Endodermal cell (in vitro differentiated cells): ENCODE results near the gene NSUN6. TPM values are rescaled to one million over a fixed set of nuclear protein-coding genes. Genes with fewer than 3 reads are reported as not detected.
"Not testable (repeated sequence)": the region's sequence is repeated elsewhere in the genome, so short reads cannot be mapped to it uniquely, and the experiment has no call there.

Source experiments
- DNase-seq: peaks from one replicate; pipeline ENCODE4 v3.0.0-alpha.2; 2017
- H3K27ac ChIP-seq: 2 replicates; pipeline ENCODE4 v1.5.1; 2013; ENCODE audit warnings: mild to moderate bottlenecking, low read depth, low read length, moderate library complexity
- H3K27me3 ChIP-seq: 2 replicates; pipeline ENCODE4 v1.6.1; 2013; ENCODE audit warnings: mild to moderate bottlenecking, low read length, moderate library complexity; ENCODE audit not compliant: insufficient read depth, control insufficient read depth, poor library complexity, severe bottlenecking
- H3K36me3 ChIP-seq: 2 replicates; pipeline ENCODE4 v1.7.0; 2013; ENCODE audit warnings: mild to moderate bottlenecking, low read length, moderate library complexity; ENCODE audit not compliant: control insufficient read depth, insufficient read depth
- H3K4me1 ChIP-seq: one replicate; pipeline ENCODE4 v1.7.0; 2013; ENCODE audit warnings: low read length; ENCODE audit not compliant: control insufficient read depth, insufficient read depth
- H3K4me3 ChIP-seq: 2 replicates; pipeline ENCODE4 v1.5.1; 2013; ENCODE audit warnings: mild to moderate bottlenecking, low read length, moderate library complexity
- H3K9ac ChIP-seq: 2 replicates; pipeline ENCODE4 v1.6.1; 2013; ENCODE audit warnings: mild to moderate bottlenecking, low read length, moderate library complexity; ENCODE audit not compliant: poor library complexity, severe bottlenecking; ENCODE audit errors: extremely low read depth
- H3K9me3 ChIP-seq: 2 replicates; pipeline ENCODE4 v1.6.1; 2013; ENCODE audit warnings: mild to moderate bottlenecking, low read length, moderate library complexity; ENCODE audit not compliant: control insufficient read depth
- H3K27ac Mint-ChIP-seq: 2 replicates; pipeline ENCODE4 v1.8.0; 2020; ENCODE audit warnings: mixed read lengths
- H3K27me3 Mint-ChIP-seq: 2 replicates; pipeline ENCODE4 v1.8.0; 2021; ENCODE audit warnings: mild to moderate bottlenecking, mixed read lengths; ENCODE audit not compliant: insufficient read depth
- H3K36me3 Mint-ChIP-seq: 2 replicates; pipeline ENCODE4 v1.8.0; 2020; ENCODE audit warnings: low read depth, mixed read lengths
- H3K4me1 Mint-ChIP-seq: 2 replicates; pipeline ENCODE4 v1.8.0; 2020; ENCODE audit warnings: mixed read lengths
- H3K4me3 Mint-ChIP-seq: 2 replicates; pipeline ENCODE4 v1.8.0; 2020; ENCODE audit warnings: mild to moderate bottlenecking, moderate library complexity, mixed read lengths
- H3K9me3 Mint-ChIP-seq: 2 replicates; pipeline ENCODE4 v1.8.0; 2020; ENCODE audit warnings: mild to moderate bottlenecking, mixed read lengths
- CTCF ChIP-seq: fragments of 200-600 bp; sonication (generic); conservative IDR thresholded peaks from 2 replicates; pipeline ENCODE4 v1.5.0; 2021; ENCODE audit warnings: antibody characterized with exemption, mild to moderate bottlenecking
- WGBS, 2 experiments: methylation state at CpG; one replicate each; pipeline versions ENCODE4 v1.1.5 to v1.1.7; 2013; ENCODE audit warnings: missing lambda C conversion rate in 2 of 2, mixed read lengths in 1 of 2; ENCODE audit not compliant: insufficient coverage in 1 of 2, insufficient read length in 1 of 2; 5-methylcytosine and 5-hydroxymethylcytosine counted together
- total RNA-seq, 2 donors: library from RNA; stranded (reverse); fragmentation: NEBNext Ultra II Directional in 1 of 2; extraction: Animal tissue kit (Norgen Biotek cat#: 25700) in 1 of 2; gene quantifications; 2 replicates in 1 of 2; 3 replicates in 1 of 2; pipeline ENCODE4 v1.2.1, GENCODE V29; 2021

NSUN6 gene
- total RNA-seq, 2 donors from 2014 or later: 10.6 to 15.4 TPM

- H3K4me1 ChIP-seq: peaks cover 3% of the 10 kb centered on the region
- H3K36me3 Mint-ChIP-seq: peaks cover 20% of the 10 kb centered on the region
- DNase-seq: no peak
- peaks cover 12% of the 10 kb centered on the region for H3K9me3 Mint-ChIP-seq
- H3K36me3 ChIP-seq: peaks cover 16% of the 10 kb centered on the region
- no peaks in the 10 kb centered on the region for H3K27me3 ChIP-seq
- no peak overlapping the region for H3K4me3 ChIP-seq
- no peaks in the 10 kb centered on the region for H3K27me3 Mint-ChIP-seq
- no peak for TF ChIP-seq CTCF
- H3K27ac Mint-ChIP-seq: no peak overlapping the region
- WGBS, 2 experiments: 90 to 93% methylated on average over 2 to 5 of the region's 5 CpGs
- H3K9me3 ChIP-seq: no peaks in the 10 kb centered on the region
- no peak overlapping the region for H3K27ac ChIP-seq
- H3K4me1 Mint-ChIP-seq: peaks cover 44% of the 10 kb centered on the region
- H3K4me3 Mint-ChIP-seq: no peak overlapping the region
- no peak overlapping the region for H3K9ac ChIP-seq
Measured at GRCh38 chr10:18625886-18626285, 25.5 kb downstream of the NSUN6 start.

GRCh38 chr10:18623671-18624070, 27.7 kb downstream of the NSUN6 start:
- H3K27ac ChIP-seq, H3K9me3 Mint-ChIP-seq, H3K4me1 ChIP-seq, H3K9me3 ChIP-seq, H3K27me3 ChIP-seq, DNase-seq, H3K27me3 Mint-ChIP-seq: not testable (repeated sequence)
- H3K9ac ChIP-seq: peak overlapping the region; percentile 21
- H3K4me3 Mint-ChIP-seq: peak overlapping the region; percentile 26
- peaks cover 28% of the 10 kb centered on the region for H3K36me3 ChIP-seq
- peaks cover 50% of the 10 kb centered on the region for H3K4me1 Mint-ChIP-seq
- peaks cover 20% of the 10 kb centered on the region for H3K36me3 Mint-ChIP-seq
- WGBS, 2 experiments: 19% methylated on average over 1 of the region's 1 CpG; no CpG with 5 or more reads in 1 of the 2 experiments
- H3K27ac Mint-ChIP-seq: peak overlapping the region; percentile 41
- H3K4me3 ChIP-seq: peak overlapping the region; percentile 63

- Histone ChIP-seq H3K9me3 (no peaks in the 10 kb centered on the region), H3K9ac (no peak overlapping the region), H3K4me3 (no peak overlapping the region), H3K27me3 (no peaks in the 10 kb centered on the region), H3K36me3 (peaks cover 36% of the 10 kb centered on the region), H3K27ac (no peak overlapping the region), H3K4me1 (peaks cover 3% of the 10 kb centered on the region)
- no peak for DNase-seq
- Mint-ChIP-seq H3K36me3 (peaks cover 9% of the 10 kb centered on the region), H3K4me3 (no peak overlapping the region), H3K27me3 (no peaks in the 10 kb centered on the region), H3K4me1 (peaks cover 36% of the 10 kb centered on the region), H3K27ac (no peak overlapping the region), H3K9me3 (no peaks in the 10 kb centered on the region)
- TF ChIP-seq CTCF: no peak
Measured at GRCh38 chr10:18620856-18621255, 30.5 kb downstream of the NSUN6 start.

- H3K4me1 Mint-ChIP-seq: peaks cover 24% of the 10 kb centered on the region
- H3K27me3 ChIP-seq: no peaks in the 10 kb centered on the region
- H3K9me3 ChIP-seq: no peaks in the 10 kb centered on the region
- no peak overlapping the region for H3K27ac ChIP-seq
- TF ChIP-seq CTCF: no peak
- no peak for DNase-seq
- 82 to 94% methylated on average over 3 of the region's 3 CpGs for WGBS, 2 experiments
- H3K4me3 Mint-ChIP-seq: no peak overlapping the region
- no peak overlapping the region for H3K4me3 ChIP-seq
- H3K36me3 Mint-ChIP-seq: peaks cover 9% of the 10 kb centered on the region
- no peaks in the 10 kb centered on the region for H3K9me3 Mint-ChIP-seq
- no peak overlapping the region for H3K27ac Mint-ChIP-seq
- peaks cover 46% of the 10 kb centered on the region for H3K36me3 ChIP-seq
- no peak overlapping the region for H3K9ac ChIP-seq
- peaks cover 3% of the 10 kb centered on the region for H3K4me1 ChIP-seq
- H3K27me3 Mint-ChIP-seq: no peaks in the 10 kb centered on the region
Measured at GRCh38 chr10:18619016-18619415, 32.4 kb downstream of the NSUN6 start.
